ENCODE data around the gene CLASP1. TPM values are rescaled to one million over a fixed set of nuclear protein-coding genes. Genes with fewer than 3 reads are reported as not detected.

The CLASP1 gene
- polyA plus RNA-seq, 1 donor (not counting 4 experiments of a cell fraction or from before 2014, with no cell fraction given): 16.7 TPM

GRCh38 chr2:121583555-121583954 is 65.7 kb downstream of the CLASP1 start:
- dilution Hi-C loops (cut with MboI; ENCODE audit: extremely low pct_ligation_motif_present, low sequenced_read_pairs): no loop called here

GRCh38 chr2:121582272-121582671 is 67.0 kb downstream of the CLASP1 start:
- TF ChIP-seq, protein P1, sequence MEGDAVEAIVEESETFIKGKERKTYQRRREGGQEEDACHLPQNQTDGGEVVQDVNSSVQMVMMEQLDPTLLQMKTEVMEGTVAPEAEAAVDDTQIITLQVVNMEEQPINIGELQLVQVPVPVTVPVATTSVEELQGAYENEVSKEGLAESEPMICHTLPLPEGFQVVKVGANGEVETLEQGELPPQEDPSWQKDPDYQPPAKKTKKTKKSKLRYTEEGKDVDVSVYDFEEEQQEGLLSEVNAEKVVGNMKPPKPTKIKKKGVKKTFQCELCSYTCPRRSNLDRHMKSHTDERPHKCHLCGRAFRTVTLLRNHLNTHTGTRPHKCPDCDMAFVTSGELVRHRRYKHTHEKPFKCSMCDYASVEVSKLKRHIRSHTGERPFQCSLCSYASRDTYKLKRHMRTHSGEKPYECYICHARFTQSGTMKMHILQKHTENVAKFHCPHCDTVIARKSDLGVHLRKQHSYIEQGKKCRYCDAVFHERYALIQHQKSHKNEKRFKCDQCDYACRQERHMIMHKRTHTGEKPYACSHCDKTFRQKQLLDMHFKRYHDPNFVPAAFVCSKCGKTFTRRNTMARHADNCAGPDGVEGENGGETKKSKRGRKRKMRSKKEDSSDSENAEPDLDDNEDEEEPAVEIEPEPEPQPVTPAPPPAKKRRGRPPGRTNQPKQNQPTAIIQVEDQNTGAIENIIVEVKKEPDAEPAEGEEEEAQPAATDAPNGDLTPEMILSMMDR (optimal IDR thresholded peaks at IDR 0.05 in 1 of 3, IDR thresholded peaks at IDR 0.05 in 1 of 3, conservative IDR thresholded peaks at IDR 0.05 in 1 of 3; ENCODE audit: extremely low read depth in 1 of 3, insufficient read depth in 2 of 3, low read length in 3 of 3): no peak
- no peak overlapping the region for H2AFZ ChIP-seq (ENCODE audit: control insufficient read depth, low read length)
- no peaks in the 10 kb centered on the region for H3K36me3 ChIP-seq (ENCODE audit: control insufficient read depth in 2 of 2, extremely low read depth in 1 of 2, insufficient read depth in 2 of 2, low read length in 2 of 2)
- peaks cover 21% of the 10 kb centered on the region for H3K79me2 ChIP-seq (ENCODE audit: control insufficient read depth, insufficient read depth, low read length)
- dilution Hi-C loops (cut with MboI; ENCODE audit: extremely low pct_ligation_motif_present, low sequenced_read_pairs): no loop called here
- FAIRE-seq (no peak), DNase-seq (ENCODE audit: low read depth, low spot score) (no peak)
- no peak overlapping the region for H3K4me2 ChIP-seq (ENCODE audit: control insufficient read depth, extremely low read depth, insufficient read depth, low read depth, low read length)
- H3K27ac ChIP-seq (ENCODE audit: control insufficient read depth, insufficient read depth, low read length): no peak overlapping the region
- H3K27me3 ChIP-seq (ENCODE audit: control insufficient read depth, extremely low read depth, insufficient read depth, low read length): no peaks in the 10 kb centered on the region
- H4K20me1 ChIP-seq (ENCODE audit: control insufficient read depth, extremely low read depth, insufficient read depth, low read length): no peaks in the 10 kb centered on the region
- peaks cover 4% of the 10 kb centered on the region for H3K4me1 ChIP-seq (ENCODE audit: control insufficient read depth, extremely low read depth, insufficient read depth, low read length)
- no peak overlapping the region for H3K4me3 ChIP-seq (ENCODE audit: control insufficient read depth in 2 of 3, extremely low read depth in 1 of 3, insufficient read depth in 2 of 3, low read depth in 1 of 3, low read length in 3 of 3)
- no peaks in the 10 kb centered on the region for H3K9me1 ChIP-seq (ENCODE audit: control insufficient read depth, extremely low read depth, insufficient read depth, low read length)
- H3K9ac ChIP-seq (ENCODE audit: control insufficient read depth, extremely low read depth, insufficient read depth, low read length): no peak overlapping the region
- H3K9me3 ChIP-seq (ENCODE audit: control insufficient read depth, low read depth, low read length): no peaks in the 10 kb centered on the region

More at GRCh38 chr2:121583555-121583954, 65.7 kb downstream of the CLASP1 start:
- Histone ChIP-seq H3K4me3 (ENCODE audit: control insufficient read depth in 2 of 3, extremely low read depth in 1 of 3, insufficient read depth in 2 of 3, low read depth in 1 of 3, low read length in 3 of 3) (no peak overlapping the region), H3K9me3 (ENCODE audit: control insufficient read depth, low read depth, low read length) (no peaks in the 10 kb centered on the region), H3K27me3 (ENCODE audit: control insufficient read depth, extremely low read depth, insufficient read depth, low read length) (no peaks in the 10 kb centered on the region), H4K20me1 (ENCODE audit: control insufficient read depth, extremely low read depth, insufficient read depth, low read length) (no peaks in the 10 kb centered on the region), H3K36me3 (ENCODE audit: control insufficient read depth in 2 of 2, extremely low read depth in 1 of 2, insufficient read depth in 2 of 2, low read length in 2 of 2) (peaks cover 0 to under 1% of the 10 kb centered on the region in 2 experiments), H3K79me2 (ENCODE audit: control insufficient read depth, insufficient read depth, low read length) (peaks cover 22% of the 10 kb centered on the region), H3K9ac (ENCODE audit: control insufficient read depth, extremely low read depth, insufficient read depth, low read length) (no peak overlapping the region), H3K4me2 (ENCODE audit: control insufficient read depth, extremely low read depth, insufficient read depth, low read depth, low read length) (no peak overlapping the region), H3K4me1 (ENCODE audit: control insufficient read depth, extremely low read depth, insufficient read depth, low read length) (peaks cover 12% of the 10 kb centered on the region), H3K27ac (ENCODE audit: control insufficient read depth, insufficient read depth, low read length) (no peak overlapping the region), H2AFZ (ENCODE audit: control insufficient read depth, low read length) (no peak overlapping the region), H3K9me1 (ENCODE audit: control insufficient read depth, extremely low read depth, insufficient read depth, low read length) (no peaks in the 10 kb centered on the region)
- FAIRE-seq: no peak
- no peak for TF ChIP-seq EZH2 (IDR thresholded peaks at IDR 0.05; ENCODE audit: low read length)
- TF ChIP-seq, protein P1 (optimal IDR thresholded peaks at IDR 0.05 in 1 of 3, IDR thresholded peaks at IDR 0.05 in 1 of 3, conservative IDR thresholded peaks at IDR 0.05 in 1 of 3; ENCODE audit: extremely low read depth in 1 of 3, insufficient read depth in 2 of 3, low read length in 3 of 3): no peak
- no peak for DNase-seq (ENCODE audit: low read depth, low spot score)

All from keratinocyte (primary cell).